NCI-H2107 (cell line): ENCODE results near the gene TMED7.
"Not testable (repeated sequence)": the region's sequence is repeated elsewhere in the genome, so short reads cannot be mapped to it uniquely, and the experiment has no call there.

ENCODE experiments used
- DNase-seq: peaks from one replicate; lab custom pipeline; 2025; lab: John Stamatoyannopoulos, UW

Gene TMED7

DNA sequence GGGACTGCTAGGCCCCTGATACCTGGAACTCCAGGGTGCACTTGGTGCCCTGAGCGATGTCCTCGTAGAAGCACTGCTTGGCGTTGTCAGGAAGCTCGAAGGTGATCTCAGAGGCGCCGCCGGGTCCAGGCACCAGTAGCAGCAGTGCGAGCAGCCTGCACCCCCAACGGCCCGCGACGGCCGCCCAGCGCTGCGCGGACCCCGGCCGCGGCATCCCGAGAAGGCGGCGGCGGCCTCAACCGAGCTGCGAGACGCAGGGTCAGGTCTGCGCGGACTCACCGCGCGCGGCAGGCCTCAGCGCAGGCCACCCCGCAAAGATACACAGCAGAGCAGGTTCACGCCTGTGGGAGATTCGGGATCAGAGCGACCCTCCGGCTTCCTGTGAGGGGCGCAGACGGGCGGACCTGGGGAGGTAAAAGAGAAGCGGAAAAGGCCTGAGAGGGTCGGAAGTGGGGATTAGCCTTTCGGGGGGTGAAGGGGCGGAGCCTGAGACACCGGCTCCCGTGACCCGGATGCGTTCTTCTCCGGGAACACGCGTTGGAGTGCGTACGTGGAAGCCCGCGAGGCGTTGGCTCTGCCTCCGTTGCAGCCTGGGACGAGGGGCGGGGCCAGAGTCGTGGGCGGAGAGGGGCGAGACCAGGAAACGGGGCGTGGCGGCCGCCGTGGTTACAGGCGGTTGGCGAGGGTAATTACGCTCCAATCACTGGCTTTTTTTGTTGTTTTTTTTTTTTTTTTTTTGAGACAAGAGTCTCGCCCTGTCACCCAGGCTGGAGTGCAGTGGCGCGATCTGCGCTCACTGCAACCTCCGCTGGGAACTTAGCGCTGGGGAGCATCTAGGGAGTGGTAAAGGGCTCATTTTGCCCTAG lies at the start of gene TMED7:
TMED7 (minus strand) TSS at position 458 of the 866 bp plus-strand sequence; CDS start at position 214, 244 bp downstream.
- peak; percentile 85 for DNase-seq

GRCh38 chr5:115674782-115675181 lies 48.9 kb upstream of the TMED7 start:
- DNase-seq: not testable (repeated sequence)

- no peak for DNase-seq
Observed at GRCh38 chr5:115673596-115673995, 47.8 kb upstream of the TMED7 start.

DNA sequence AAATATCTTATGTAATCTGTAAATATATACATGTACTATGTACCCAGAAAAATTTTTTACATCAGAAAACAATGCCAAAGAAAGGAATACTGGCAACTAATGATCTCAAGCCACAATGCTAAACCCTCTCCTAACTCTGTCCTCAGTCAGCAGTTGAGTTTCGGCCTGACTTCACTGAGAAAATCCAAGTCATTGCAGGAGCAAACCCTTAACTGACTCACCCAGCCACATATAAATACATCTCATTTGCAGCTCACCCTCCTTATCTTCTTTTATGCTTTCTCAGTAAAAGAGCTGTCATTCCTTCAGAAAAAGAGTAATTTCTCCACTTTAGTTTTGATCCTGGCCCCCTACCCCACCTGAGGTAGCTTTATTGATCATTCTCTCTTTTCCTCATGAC lies 46.1 kb upstream of the TMED7 start:
- DNase-seq: no peak

DNA sequence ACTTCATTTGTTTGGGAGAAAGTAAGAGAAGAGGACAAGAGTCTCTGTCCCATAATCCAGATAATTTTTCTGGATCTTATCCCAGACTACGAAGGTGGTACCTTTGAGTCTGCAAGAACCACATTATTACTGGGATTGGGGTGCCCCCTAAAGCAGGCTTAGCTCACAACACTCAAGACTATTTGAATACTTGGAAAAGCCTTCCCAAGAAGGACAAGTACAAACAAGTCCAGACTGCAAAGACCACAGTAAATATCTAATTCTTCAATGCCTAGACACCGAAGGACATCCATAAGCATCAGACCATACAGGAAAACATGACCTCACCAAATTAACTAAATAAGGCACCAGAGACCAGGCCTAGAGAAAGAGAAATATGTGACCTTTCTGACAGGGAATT lies 40.2 kb upstream of the TMED7 start:
- no peak for DNase-seq

DNA sequence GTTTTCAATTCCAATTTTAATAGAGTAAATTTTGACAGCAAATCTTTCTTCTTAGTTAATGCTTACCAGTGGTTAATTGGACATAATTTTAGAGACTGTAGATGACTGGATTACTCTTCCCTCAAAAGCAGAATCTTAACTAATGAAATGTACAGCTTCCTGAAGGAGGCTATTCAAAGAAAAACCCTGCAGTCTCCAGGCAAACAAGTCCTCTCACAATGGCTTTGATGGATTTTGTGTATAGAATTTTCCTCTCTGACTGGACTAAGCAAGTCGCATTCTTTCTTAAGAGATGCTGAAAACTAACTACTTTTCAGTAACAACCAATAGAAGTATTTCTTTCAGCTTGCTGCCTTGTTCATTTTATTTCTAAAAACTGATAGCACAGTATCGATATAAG lies 35.7 kb upstream of the TMED7 start:
- no peak for DNase-seq

DNA sequence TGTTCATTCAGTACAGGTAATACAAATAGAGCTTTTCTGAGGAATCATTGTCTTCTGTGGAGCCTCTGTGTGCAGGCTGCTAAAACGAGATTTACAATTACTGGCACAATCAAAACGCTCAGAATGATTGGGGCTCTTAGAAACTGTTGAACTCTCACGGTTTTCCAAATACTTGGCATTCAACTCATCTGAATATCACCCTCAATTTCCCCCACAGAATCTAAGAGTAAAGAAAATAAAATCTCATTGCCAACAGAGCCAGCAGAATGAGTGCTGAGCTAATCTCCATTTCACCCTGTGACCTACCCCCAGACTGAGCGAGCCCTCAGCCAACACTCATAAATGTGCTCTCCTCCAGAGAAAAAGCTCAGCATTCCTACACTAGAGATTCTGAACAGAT lies 35.3 kb upstream of the TMED7 start:
- no peak for DNase-seq

DNA sequence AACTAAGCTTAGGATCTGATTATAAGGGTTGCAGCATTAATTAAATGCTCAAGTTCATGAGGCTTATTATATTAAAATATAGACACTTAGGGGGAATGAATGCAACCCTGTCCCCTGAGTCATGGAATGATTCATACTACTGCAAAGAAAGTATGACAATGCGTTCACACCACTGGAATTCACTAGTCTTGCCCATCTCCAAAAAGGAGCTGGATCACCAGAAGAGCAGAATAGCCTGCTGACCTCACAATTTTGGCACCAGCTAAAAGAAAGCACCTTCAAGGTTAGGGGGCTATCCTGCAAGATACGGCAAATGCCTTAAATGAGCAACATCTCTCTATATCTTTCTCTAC lies 32.0 kb upstream of the TMED7 start:
- no peak for DNase-seq

- DNase-seq: no peak
Observed at GRCh38 chr5:115657125-115657880, 31.5 kb upstream of the TMED7 start.

DNA sequence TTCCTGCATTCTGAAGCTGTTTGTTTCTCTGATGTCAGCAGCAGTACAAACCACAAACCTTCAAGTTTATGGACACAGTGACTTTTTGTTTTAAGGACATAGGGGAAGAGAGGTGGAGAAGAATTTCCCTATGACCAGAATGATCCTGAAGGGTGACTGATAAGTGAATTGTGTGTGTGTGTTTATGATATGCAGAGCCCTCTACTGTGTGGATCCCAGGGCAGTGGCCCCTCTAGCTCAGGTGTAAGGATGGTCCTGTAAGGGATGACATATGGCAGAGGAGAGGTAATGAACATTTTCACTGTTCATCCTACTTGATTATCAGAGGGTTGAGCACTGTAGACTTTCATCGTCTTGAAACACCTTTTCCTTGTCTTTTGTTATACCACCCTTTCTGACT lies 30.6 kb upstream of the TMED7 start:
- no peak for DNase-seq

DNA sequence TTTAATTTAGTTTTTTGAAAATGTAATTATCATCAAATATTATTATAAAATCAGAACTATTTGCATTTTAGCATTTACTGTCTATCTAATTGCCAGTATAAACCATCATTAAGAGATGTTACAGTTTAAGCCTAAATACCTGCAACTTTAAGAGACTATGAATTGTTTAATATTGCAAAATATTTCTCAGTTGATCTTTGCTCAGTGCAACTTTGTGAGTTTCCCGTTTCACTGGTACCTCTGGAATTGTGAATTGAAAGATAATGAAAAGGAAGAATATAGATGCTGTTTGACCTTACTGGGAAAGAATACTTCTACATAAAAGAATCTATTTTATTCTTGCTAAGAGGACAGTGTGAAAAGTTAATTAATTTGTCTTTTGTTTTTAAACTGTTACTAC lies 30.2 kb upstream of the TMED7 start:
- DNase-seq: no peak

GRCh38 chr5:115649541-115649940 lies 23.7 kb upstream of the TMED7 start:
- DNase-seq: no peak

- no peak for DNase-seq
Observed at GRCh38 chr5:115648056-115648455, 22.2 kb upstream of the TMED7 start.

DNA sequence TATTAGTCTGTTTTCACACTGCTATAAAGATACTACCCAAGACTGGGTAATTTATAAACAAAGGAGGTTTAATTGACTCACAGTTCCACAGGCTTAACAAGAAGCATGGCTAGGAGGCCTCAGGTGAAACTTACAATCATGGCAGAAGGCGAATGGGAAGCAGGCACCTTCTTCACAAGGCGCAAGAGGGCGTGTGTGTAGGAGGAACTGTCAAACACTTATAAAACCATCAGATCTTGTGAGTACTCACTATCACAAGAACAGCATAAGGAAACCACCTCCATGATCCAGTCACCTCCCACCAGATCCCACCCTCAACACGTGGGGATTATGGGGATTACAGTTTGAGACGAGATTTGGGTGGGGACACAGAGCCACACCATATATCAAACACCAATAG lies 19.6 kb upstream of the TMED7 start:
- not testable (repeated sequence) for DNase-seq

- DNase-seq: no peak
Observed at GRCh38 chr5:115644046-115644445, 18.2 kb upstream of the TMED7 start.

DNA sequence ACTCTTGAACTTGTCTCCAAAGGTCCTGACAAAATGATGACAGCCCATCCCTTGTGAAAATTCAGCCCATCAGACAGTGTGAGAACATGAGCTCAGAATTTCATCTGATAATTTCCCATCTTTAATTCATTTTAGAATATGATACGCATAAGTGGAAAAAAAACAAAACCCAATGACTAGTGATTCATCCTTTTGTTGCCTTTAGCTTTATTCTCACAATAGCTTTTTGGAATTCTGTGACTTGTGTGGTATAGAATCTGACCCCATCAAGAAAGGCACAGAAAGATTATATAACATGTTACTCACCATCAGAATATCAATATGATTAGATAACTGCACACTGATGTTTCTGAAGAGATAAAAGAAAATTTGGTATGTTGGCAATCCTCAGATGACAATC lies 16.1 kb upstream of the TMED7 start:
- DNase-seq: no peak

GRCh38 chr5:115640274-115640673 lies 14.4 kb upstream of the TMED7 start:
- no peak for DNase-seq

GRCh38 chr5:115639377-115639776 lies 13.5 kb upstream of the TMED7 start:
- DNase-seq: no peak

DNA sequence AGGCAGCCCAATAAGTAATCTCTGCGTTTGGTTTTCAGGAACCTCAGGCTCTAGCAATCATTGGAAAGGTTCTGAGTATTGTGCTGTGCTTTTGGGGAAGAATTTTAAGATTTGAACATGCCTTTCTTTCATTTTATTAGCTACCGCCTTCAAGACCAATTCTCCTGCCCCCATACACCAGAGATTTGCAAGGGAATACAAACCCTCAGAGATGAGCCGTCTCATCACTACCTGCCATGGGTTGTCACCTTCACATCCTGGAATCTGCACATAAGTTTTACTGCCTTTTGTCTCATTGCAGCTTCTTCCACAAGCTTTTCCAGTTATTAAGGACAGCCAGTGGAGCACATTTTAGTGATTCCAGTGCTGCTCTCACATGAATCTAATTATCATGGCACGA lies 11.7 kb upstream of the TMED7 start:
- DNase-seq: no peak

DNA sequence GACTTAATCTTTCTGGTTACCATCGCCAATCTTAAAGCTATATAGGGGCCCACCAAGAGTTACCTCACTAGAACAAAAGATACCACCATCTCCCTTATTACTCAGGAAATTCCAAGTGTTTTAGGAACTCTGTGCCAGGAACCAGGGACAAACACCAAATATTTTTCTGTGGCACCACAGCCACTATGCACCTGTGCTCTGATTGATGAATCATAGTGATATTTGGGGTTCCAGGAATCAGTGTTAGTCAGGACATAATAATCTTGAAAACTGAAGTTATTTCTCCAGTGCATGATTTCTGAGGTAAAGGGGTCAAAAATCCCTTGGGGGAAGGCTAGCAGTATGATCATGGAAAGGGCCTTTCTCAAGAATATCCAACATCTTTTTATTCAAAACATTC lies 10.2 kb upstream of the TMED7 start:
- DNase-seq: no peak

GRCh38 chr5:115634343-115635132 lies 8.7 kb upstream of the TMED7 start:
- peak; percentile 11 for DNase-seq

DNA sequence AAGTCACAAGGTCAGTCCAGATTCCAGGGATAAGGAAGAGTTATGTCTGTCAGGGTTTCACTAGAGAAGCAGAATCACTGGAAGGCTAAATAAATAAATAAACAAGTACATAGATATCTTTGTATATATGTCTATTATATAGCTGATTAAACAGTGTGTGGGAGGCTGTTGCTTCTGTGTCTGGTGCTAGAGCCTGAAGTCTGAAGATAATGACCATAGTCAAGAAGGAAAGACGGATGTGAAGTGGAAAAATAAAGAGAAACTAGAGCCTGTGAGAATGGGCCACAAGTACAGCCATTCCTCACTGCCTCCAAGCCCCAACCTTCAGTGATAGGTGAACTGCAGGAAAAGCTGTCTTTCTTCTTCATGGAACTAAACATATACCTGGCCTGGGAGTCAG lies 4.1 kb upstream of the TMED7 start:
- no peak for DNase-seq
